MM.1S (cell line): ENCODE results near the gene KRT81.

Source experiments
- DNase-seq: peaks from one replicate; pipeline ENCODE4 v3.0.0-alpha.2; 2015
- H2AFZ ChIP-seq: fragments of 300-600 bp; sonication (generic); 2 replicates; pipeline ENCODE4 v1.6.0; 2016; ENCODE audit warnings: antibody characterized with exemption, low read length
- H3F3A ChIP-seq: fragments of 300-600 bp; sonication (generic); 2 replicates; pipeline ENCODE4 v1.6.1; 2016; ENCODE audit warnings: mild to moderate bottlenecking, antibody characterized with exemption, low read length, moderate library complexity, mixed read lengths; ENCODE audit not compliant: insufficient read depth
- H3K27ac ChIP-seq: fragments of 300-600 bp; sonication (generic); 2 replicates; pipeline ENCODE4 v1.5.1; 2016; ENCODE audit warnings: mild to moderate bottlenecking, low read length
- H3K27me3 ChIP-seq: fragments of 300-600 bp; sonication (generic); replicated peaks from 2 replicates; pipeline ENCODE4 v1.6.0; 2016; ENCODE audit warnings: low read length; ENCODE audit not compliant: insufficient read depth
- H3K36me3 ChIP-seq: fragments of 300-600 bp; sonication (generic); replicated peaks from 2 replicates; pipeline ENCODE4 v1.6.1; 2016; ENCODE audit warnings: mild to moderate bottlenecking, low read length, mixed read lengths; ENCODE audit not compliant: insufficient read depth
- H3K4me1 ChIP-seq: fragments of 300-600 bp; sonication (generic); 2 replicates; pipeline ENCODE4 v1.6.1; 2016; ENCODE audit warnings: low read length, mixed read lengths
- H3K4me2 ChIP-seq: fragments of 300-600 bp; sonication (generic); 2 replicates; pipeline ENCODE4 v1.6.0; 2016; ENCODE audit warnings: low read depth, low read length
- H3K4me3 ChIP-seq: fragments of 300-600 bp; sonication (generic); 2 replicates; pipeline ENCODE4 v1.5.1; 2016; ENCODE audit warnings: low read length, mixed read lengths
- H3K79me2 ChIP-seq: fragments of 300-600 bp; sonication (generic); 2 replicates; pipeline ENCODE4 v1.6.1; 2016; ENCODE audit warnings: mixed run types, low read length, mixed read lengths
- H3K9ac ChIP-seq: fragments of 300-600 bp; sonication (generic); 2 replicates; pipeline ENCODE4 v1.6.1; 2016; ENCODE audit warnings: low read length, mixed read lengths
- H3K9me2 ChIP-seq: fragments of 300-600 bp; sonication (generic); replicated peaks from 2 replicates; pipeline ENCODE4 v1.6.1; 2016; ENCODE audit warnings: mild to moderate bottlenecking, low read length, mixed read lengths; ENCODE audit not compliant: insufficient read depth
- H3K9me3 ChIP-seq: fragments of 300-600 bp; sonication (generic); replicated peaks from 2 replicates; pipeline ENCODE4 v1.6.1; 2016; ENCODE audit warnings: mild to moderate bottlenecking, low read length, mixed read lengths; ENCODE audit not compliant: insufficient read depth
- H4K20me1 ChIP-seq: fragments of 300-600 bp; sonication (generic); 2 replicates; pipeline ENCODE4 v1.6.1; 2016; ENCODE audit warnings: mild to moderate bottlenecking, low read length, moderate library complexity, mixed read lengths; ENCODE audit not compliant: insufficient read depth
- CTCF ChIP-seq: fragments of 300-600 bp; sonication (generic); IDR thresholded peaks from 2 replicates; pipeline ENCODE4 v1.5.1; 2016; ENCODE audit warnings: antibody characterized with exemption, low read length, mixed read lengths
- EZH2 ChIP-seq: fragments of 300-600 bp; sonication (generic); optimal IDR thresholded peaks from 2 replicates; pipeline ENCODE3; 2017; ENCODE audit warnings: low read depth, mild to moderate bottlenecking, antibody characterized with exemption, low read length, mixed read lengths
- EZH2phosphoT487 ChIP-seq: fragments of 300-600 bp; sonication (generic); IDR thresholded peaks from 2 replicates; pipeline ENCODE4 v1.6.1; 2018; ENCODE audit warnings: antibody characterized with exemption, low read length

KRT81 gene

GRCh38 chr12:52257074-52257551 is 34.2 kb downstream of the KRT81 start:
- no peaks in the 10 kb centered on the region for H4K20me1 ChIP-seq
- H3K4me1 ChIP-seq, result no peaks in the 10 kb centered on the region
- no peak overlapping the region for H3K4me3 ChIP-seq
- no peak overlapping the region for H3K4me2 ChIP-seq
- peaks cover 35% of the 10 kb centered on the region for H3K27me3 ChIP-seq
- no peaks in the 10 kb centered on the region for H3K79me2 ChIP-seq
- DNase-seq, result no peak
- TF ChIP-seq EZH2phosphoT487 (no peak), CTCF (no peak), EZH2 (no peak)
- no peaks in the 10 kb centered on the region for H3F3A ChIP-seq
- no peak overlapping the region for H3K9ac ChIP-seq
- no peaks in the 10 kb centered on the region for H3K36me3 ChIP-seq
- no peaks in the 10 kb centered on the region for H3K9me3 ChIP-seq
- no peaks in the 10 kb centered on the region for H3K9me2 ChIP-seq
- no peak overlapping the region for H3K27ac ChIP-seq
- no peak overlapping the region for H2AFZ ChIP-seq

- Histone ChIP-seq H3F3A (no peaks in the 10 kb centered on the region), H3K4me2 (no peak overlapping the region), H3K9me2 (no peaks in the 10 kb centered on the region), H3K27me3 (peaks cover 37% of the 10 kb centered on the region), H3K9me3 (no peaks in the 10 kb centered on the region), H3K4me3 (no peak overlapping the region), H3K9ac (no peak overlapping the region), H3K4me1 (no peaks in the 10 kb centered on the region), H3K36me3 (no peaks in the 10 kb centered on the region), H3K79me2 (no peaks in the 10 kb centered on the region), H4K20me1 (no peaks in the 10 kb centered on the region), H3K27ac (no peak overlapping the region), H2AFZ (no peak overlapping the region)
- DNase-seq, result no peak
- no peak for TF ChIP-seq EZH2phosphoT487
- no peak for TF ChIP-seq EZH2
- no peak for TF ChIP-seq CTCF
These were observed 34.8 kb downstream of the KRT81 start for GRCh38 chr12:52256584-52256935.

- TF ChIP-seq EZH2phosphoT487 (no peak), EZH2 (no peak), CTCF (no peak)
- H3K9me3 ChIP-seq, result no peaks in the 10 kb centered on the region
- no peaks in the 10 kb centered on the region for H3K9me2 ChIP-seq
- no peaks in the 10 kb centered on the region for H3F3A ChIP-seq
- no peaks in the 10 kb centered on the region for H3K4me1 ChIP-seq
- H3K27ac ChIP-seq, result no peak overlapping the region
- no peak overlapping the region for H3K4me3 ChIP-seq
- no peak for DNase-seq
- peaks cover 40% of the 10 kb centered on the region for H3K27me3 ChIP-seq
- H2AFZ ChIP-seq, result no peak overlapping the region
- H3K36me3 ChIP-seq, result no peaks in the 10 kb centered on the region
- no peak overlapping the region for H3K4me2 ChIP-seq
- H3K9ac ChIP-seq, result no peak overlapping the region
- no peaks in the 10 kb centered on the region for H3K79me2 ChIP-seq
- no peaks in the 10 kb centered on the region for H4K20me1 ChIP-seq
These were observed 35.3 kb downstream of the KRT81 start for GRCh38 chr12:52255926-52256583.
